ENCODE measurements around the gene NEU3. TPM values are rescaled to one million over a fixed set of nuclear protein-coding genes. Genes with fewer than 3 reads are reported as not detected.

Gene NEU3
- 3.6 and 5.6 TPM in 2 replicates for total RNA-seq

DNA sequence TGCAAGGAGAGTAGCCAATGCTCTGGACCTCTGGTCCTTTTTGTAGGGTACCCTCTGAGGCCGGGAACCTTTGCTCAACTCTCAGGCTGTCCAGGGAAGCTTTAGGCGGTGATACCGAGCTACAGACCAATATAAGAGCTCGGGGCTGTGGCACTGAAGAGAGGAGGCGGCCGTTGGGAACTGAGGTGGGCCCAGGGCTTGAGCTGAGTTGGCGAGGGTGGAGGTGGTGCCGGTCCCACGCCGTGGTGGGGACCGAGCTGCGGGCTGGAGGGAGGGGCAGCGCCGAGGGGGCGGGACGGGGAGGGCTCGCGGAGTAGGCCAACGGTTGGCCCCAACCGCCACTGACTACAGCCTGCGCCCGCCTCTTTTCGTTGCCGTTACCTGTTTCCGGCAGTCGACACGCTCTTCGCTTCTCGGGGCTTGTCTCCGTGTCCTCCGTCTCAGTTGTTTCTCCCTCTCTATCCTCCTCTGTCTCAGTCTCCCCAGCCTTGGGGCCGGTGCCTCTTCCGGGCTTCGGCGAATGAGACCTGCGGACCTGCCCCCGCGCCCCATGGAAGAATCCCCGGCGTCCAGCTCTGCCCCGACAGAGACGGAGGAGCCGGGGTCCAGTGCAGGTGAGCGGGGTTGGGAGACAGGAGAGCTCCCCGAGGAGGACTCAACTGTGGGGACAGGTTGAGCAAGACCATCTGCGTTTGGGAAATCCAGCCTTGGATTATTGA, at the start of gene NEU3:
NEU3 (plus strand) TSS at position 393 of the 719 bp plus-strand sequence; CDS start at position 521, 128 bp downstream.

GRCh38 chr11:74948898-74949752, 39.6 kb upstream of the NEU3 start, which contains the start of the genes SPCS2 and XRRA1:
TSS of gene SPCS2 (plus strand) at chr11:74949266. CDS start at chr11:74949286, 20 bp downstream.
TSS of gene XRRA1 (minus strand) at chr11:74949091. CDS start at chr11:74940878, 8,213 bp downstream.

Other genes with a start within 250 kb of the NEU3 start
- 8.9 and 10.1 TPM in 2 replicates for gene RNF169, start 240.1 kb upstream of the NEU3 start, total RNA-seq
- gene XRRA1, start 39.8 kb upstream of the NEU3 start, total RNA-seq: 8.9 and 20.1 TPM in 2 replicates
- gene SPCS2, start 39.7 kb upstream of the NEU3 start, total RNA-seq: 58.6 and 72.9 TPM in 2 replicates
- not detected in 2 replicates for gene OR2AT4, start 107.9 kb downstream of the NEU3 start, total RNA-seq
- gene SLCO2B1, start 162.2 kb downstream of the NEU3 start, total RNA-seq: 0.37 and 0.59 TPM in 2 replicates